ENCODE measurements around the gene FBN2. TPM values are rescaled to one million over a fixed set of nuclear protein-coding genes. Genes with fewer than 3 reads are reported as not detected.

Gene FBN2
- total and polyA plus RNA-seq, 7 experiments from 2014 or later, result 0.07 to 6.8 (median 0.58) TPM; not detected in 2

- no peaks in the 10 kb centered on the region for H3K4me1 Mint-ChIP-seq
- intact Hi-C loops (cut with micrococcal nuclease), result no loop called here
Measured at GRCh38 chr5:128358826-128359225, 179.2 kb downstream of the FBN2 start.

DNA sequence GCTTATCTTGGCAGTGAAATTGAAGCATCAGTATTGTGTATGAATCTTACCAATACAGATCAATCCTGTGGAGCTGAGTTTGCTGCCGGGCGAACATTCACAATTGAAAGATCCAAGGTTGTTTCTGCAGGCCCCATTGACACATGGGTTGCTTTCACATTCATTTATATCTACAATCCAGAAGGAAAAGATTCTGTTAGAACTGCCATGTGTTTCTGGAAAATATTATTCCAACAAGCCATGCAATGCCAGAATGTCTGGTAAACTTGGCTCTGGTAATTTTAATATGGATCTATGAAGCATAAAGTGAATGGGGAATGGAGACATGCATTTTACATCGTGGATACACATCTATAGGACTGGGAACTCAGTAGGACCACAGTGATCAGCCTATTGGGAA lies 180.8 kb downstream of the FBN2 start:
- Histone ChIP-seq H3K27me3 (ENCODE audit: control insufficient read depth in 2 of 2, insufficient read depth in 2 of 2, low read length in 2 of 2) (no peaks in the 10 kb centered on the region), H3K27ac (ENCODE audit: low read depth, low read length) (no peak overlapping the region), H3K36me3 (ENCODE audit: control insufficient read depth in 2 of 3, insufficient read depth in 3 of 3, low read length in 3 of 3) (no peaks in the 10 kb centered on the region), H3K4me3 (ENCODE audit: low read length) (no peak overlapping the region), H3K4me1 (ENCODE audit: control insufficient read depth in 2 of 2, insufficient read depth in 2 of 2, low read length in 2 of 2) (no peaks in the 10 kb centered on the region), H3K9me3 (ENCODE audit: control insufficient read depth in 2 of 3, low read length in 3 of 3) (no peaks in the 10 kb centered on the region)
- H3K36me3 Mint-ChIP-seq, result no peaks in the 10 kb centered on the region
- intact Hi-C loops (cut with micrococcal nuclease), result no loop called here
- H3K9me3 Mint-ChIP-seq, result peaks cover 0 to 6% (median 0%) of the 10 kb centered on the region in 11 donors
- no peak overlapping the region for H3K4me3 Mint-ChIP-seq
- H3K4me1 Mint-ChIP-seq, result no peaks in the 10 kb centered on the region
- H3K27me3 Mint-ChIP-seq, result peaks cover 0 to 6% (median 0%) of the 10 kb centered on the region in 5 donors
- CTCF ChIA-PET, result no interaction called here
- ATAC-seq, result no peak
- DNase-seq, result no peak
- POLR2A ChIA-PET, result no interaction called here
- no peak overlapping the region for H3K27ac Mint-ChIP-seq

More at GRCh38 chr5:128358826-128359225, 179.2 kb downstream of the FBN2 start:
- Mint-ChIP-seq H3K9me3 (peaks cover 0 to 6% (median 0%) of the 10 kb centered on the region in 11 donors), H3K4me3 (no peak overlapping the region), H3K27ac (no peak overlapping the region), H3K27me3 (peaks cover 0 to 6% (median 0%) of the 10 kb centered on the region in 5 donors), H3K36me3 (no peaks in the 10 kb centered on the region)
- no peak for ATAC-seq
- ChIA-PET CTCF (no interaction called here), POLR2A (no interaction called here)
- no peak for DNase-seq
- no peak overlapping the region for H3K27ac ChIP-seq (ENCODE audit: low read depth, low read length)
- H3K4me1 ChIP-seq (ENCODE audit: control insufficient read depth in 2 of 2, insufficient read depth in 2 of 2, low read length in 2 of 2), result no peaks in the 10 kb centered on the region
- H3K36me3 ChIP-seq (ENCODE audit: control insufficient read depth in 2 of 3, insufficient read depth in 3 of 3, low read length in 3 of 3), result no peaks in the 10 kb centered on the region
- H3K27me3 ChIP-seq (ENCODE audit: control insufficient read depth in 2 of 2, insufficient read depth in 2 of 2, low read length in 2 of 2), result no peaks in the 10 kb centered on the region
- H3K4me3 ChIP-seq (ENCODE audit: low read length), result no peak overlapping the region
- no peaks in the 10 kb centered on the region for H3K9me3 ChIP-seq (ENCODE audit: control insufficient read depth in 2 of 3, low read length in 3 of 3)

- ATAC-seq, result no peak
- Histone ChIP-seq H3K4me3 (ENCODE audit: low read length) (no peak overlapping the region), H3K9me3 (ENCODE audit: control insufficient read depth in 2 of 3, low read length in 3 of 3) (no peaks in the 10 kb centered on the region), H3K27ac (ENCODE audit: low read depth, low read length) (no peak overlapping the region), H3K27me3 (ENCODE audit: control insufficient read depth in 2 of 2, insufficient read depth in 2 of 2, low read length in 2 of 2) (no peaks in the 10 kb centered on the region), H3K36me3 (ENCODE audit: control insufficient read depth in 2 of 3, insufficient read depth in 3 of 3, low read length in 3 of 3) (no peaks in the 10 kb centered on the region), H3K4me1 (ENCODE audit: control insufficient read depth in 2 of 2, insufficient read depth in 2 of 2, low read length in 2 of 2) (no peaks in the 10 kb centered on the region)
- Mint-ChIP-seq H3K4me1 (no peaks in the 10 kb centered on the region), H3K4me3 (no peak overlapping the region), H3K27ac (no peak overlapping the region), H3K9me3 (peaks cover 0 to 6% (median 0%) of the 10 kb centered on the region in 11 donors), H3K27me3 (peaks cover 0 to 6% (median 0%) of the 10 kb centered on the region in 5 donors), H3K36me3 (no peaks in the 10 kb centered on the region)
- ChIA-PET CTCF (no interaction called here), POLR2A (no interaction called here)
- intact Hi-C loops (cut with micrococcal nuclease), result no loop called here
- DNase-seq, result no peak
Measured at GRCh38 chr5:128355961-128356360, 182.1 kb downstream of the FBN2 start.

GRCh38 chr5:128353441-128354107 lies 184.5 kb downstream of the FBN2 start:
- ChIA-PET CTCF (no interaction called here), POLR2A (no interaction called here)
- DNase-seq (no peak), ATAC-seq (no peak)
- Mint-ChIP-seq H3K4me1 (no peaks in the 10 kb centered on the region), H3K4me3 (no peak overlapping the region), H3K36me3 (no peaks in the 10 kb centered on the region), H3K27ac (no peak overlapping the region), H3K9me3 (peaks cover 0 to 6% (median 0%) of the 10 kb centered on the region in 11 donors), H3K27me3 (peaks cover 0 to 6% (median 0%) of the 10 kb centered on the region in 5 donors)
- H3K27ac ChIP-seq (ENCODE audit: low read depth, low read length), result no peak overlapping the region
- no peaks in the 10 kb centered on the region for H3K9me3 ChIP-seq (ENCODE audit: control insufficient read depth in 2 of 3, low read length in 3 of 3)
- H3K4me1 ChIP-seq (ENCODE audit: control insufficient read depth in 2 of 2, insufficient read depth in 2 of 2, low read length in 2 of 2), result no peaks in the 10 kb centered on the region
- no peaks in the 10 kb centered on the region for H3K27me3 ChIP-seq (ENCODE audit: control insufficient read depth in 2 of 2, insufficient read depth in 2 of 2, low read length in 2 of 2)
- intact Hi-C loops (cut with micrococcal nuclease), result no loop called here
- no peaks in the 10 kb centered on the region for H3K36me3 ChIP-seq (ENCODE audit: control insufficient read depth in 2 of 3, insufficient read depth in 3 of 3, low read length in 3 of 3)
- H3K4me3 ChIP-seq (ENCODE audit: low read length), result no peak overlapping the region

DNA sequence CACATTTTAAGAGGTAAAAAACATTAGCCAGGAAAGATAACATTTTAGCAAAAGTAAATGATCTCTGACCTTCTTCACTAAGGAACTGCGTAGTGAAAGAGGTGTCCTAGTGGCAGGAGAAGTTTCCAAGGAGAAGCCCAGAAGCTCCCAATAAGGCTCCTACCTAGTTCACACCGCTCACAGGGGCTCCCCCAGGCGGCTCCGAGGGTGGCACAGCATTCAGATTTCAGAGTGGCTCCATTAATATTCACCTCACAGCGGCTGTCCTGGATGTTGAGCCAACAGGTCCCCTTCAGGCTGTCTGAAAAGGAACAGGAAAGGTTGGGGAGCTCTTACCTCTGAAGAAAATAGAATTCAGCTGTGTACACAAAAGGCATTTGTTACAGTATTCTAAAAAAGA lies 187.3 kb downstream of the FBN2 start:
- Mint-ChIP-seq H3K36me3 (no peaks in the 10 kb centered on the region), H3K9me3 (peaks cover 0 to 6% (median 0%) of the 10 kb centered on the region in 11 donors), H3K27ac (no peak overlapping the region), H3K4me1 (no peaks in the 10 kb centered on the region), H3K4me3 (no peak overlapping the region), H3K27me3 (no peaks in the 10 kb centered on the region)
- no peak overlapping the region for H3K27ac ChIP-seq (ENCODE audit: low read depth, low read length)
- no peaks in the 10 kb centered on the region for H3K27me3 ChIP-seq (ENCODE audit: control insufficient read depth in 2 of 2, insufficient read depth in 2 of 2, low read length in 2 of 2)
- H3K36me3 ChIP-seq (ENCODE audit: control insufficient read depth in 2 of 3, insufficient read depth in 3 of 3, low read length in 3 of 3), result no peaks in the 10 kb centered on the region
- H3K4me1 ChIP-seq (ENCODE audit: control insufficient read depth in 2 of 2, insufficient read depth in 2 of 2, low read length in 2 of 2), result no peaks in the 10 kb centered on the region
- ChIA-PET CTCF (no interaction called here), POLR2A (interaction anchor here (0.6 kb wide), 1 partner anchor 1181 kb away, joined by 3 read pairs; no protein-coding TSS in a partner anchor)
- no peaks in the 10 kb centered on the region for H3K9me3 ChIP-seq (ENCODE audit: control insufficient read depth in 2 of 3, low read length in 3 of 3)
- no peak overlapping the region for H3K4me3 ChIP-seq (ENCODE audit: low read length)
- intact Hi-C loops (cut with micrococcal nuclease), result no loop called here
- DNase-seq, result no peak
- no peak for ATAC-seq

DNA sequence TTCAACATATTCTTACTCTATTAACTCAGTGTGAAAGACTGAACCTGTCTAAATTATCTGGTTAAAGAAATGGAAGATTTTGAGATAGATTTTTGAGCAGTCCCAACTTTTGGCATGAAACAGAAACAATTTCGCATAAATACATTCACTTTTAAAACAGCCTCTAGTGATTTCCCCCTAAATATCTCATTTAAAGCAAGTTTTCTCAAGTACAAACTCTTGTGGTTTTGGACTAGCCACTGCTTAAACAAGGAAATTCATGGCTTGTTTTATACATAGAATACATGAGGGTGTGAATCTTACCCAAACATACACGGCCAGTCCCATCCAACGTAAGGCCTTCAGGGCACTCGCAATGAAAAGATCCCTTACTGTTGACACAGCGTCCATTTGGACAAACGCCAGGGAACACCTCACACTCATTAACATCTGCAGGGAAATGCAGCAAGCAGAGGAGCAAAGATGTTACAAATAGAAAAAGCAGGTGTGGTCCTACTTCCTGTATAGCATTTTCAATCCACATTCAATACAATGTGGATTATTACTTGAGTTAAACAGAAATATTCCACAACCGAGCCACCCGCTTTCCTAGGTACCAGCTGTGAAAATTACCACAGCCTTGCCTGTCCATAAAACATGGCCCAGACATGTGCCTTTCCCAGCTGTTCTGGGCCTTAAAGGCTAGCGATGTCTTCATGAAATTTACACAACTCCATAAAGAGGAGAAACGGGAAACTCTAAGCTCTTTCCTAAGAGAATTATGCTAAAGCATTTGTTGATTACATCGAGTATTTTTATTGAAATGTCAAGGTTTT lies 188.8 kb downstream of the FBN2 start:
- Mint-ChIP-seq H3K9me3 (peaks cover 0 to 1% (median 0%) of the 10 kb centered on the region in 11 donors), H3K4me3 (no peak overlapping the region), H3K4me1 (no peaks in the 10 kb centered on the region), H3K27me3 (no peaks in the 10 kb centered on the region), H3K36me3 (no peaks in the 10 kb centered on the region), H3K27ac (no peak overlapping the region)
- ATAC-seq (no peak), DNase-seq (no peak)
- ChIA-PET POLR2A (no interaction called here), CTCF (no interaction called here)
- no peaks in the 10 kb centered on the region for H3K9me3 ChIP-seq (ENCODE audit: control insufficient read depth in 2 of 3, low read length in 3 of 3)
- H3K36me3 ChIP-seq (ENCODE audit: control insufficient read depth in 2 of 3, insufficient read depth in 3 of 3, low read length in 3 of 3), result no peaks in the 10 kb centered on the region
- no peaks in the 10 kb centered on the region for H3K4me1 ChIP-seq (ENCODE audit: control insufficient read depth in 2 of 2, insufficient read depth in 2 of 2, low read length in 2 of 2)
- no peak overlapping the region for H3K27ac ChIP-seq (ENCODE audit: low read depth, low read length)
- no peak overlapping the region for H3K4me3 ChIP-seq (ENCODE audit: low read length)
- H3K27me3 ChIP-seq (ENCODE audit: control insufficient read depth in 2 of 2, insufficient read depth in 2 of 2, low read length in 2 of 2), result no peaks in the 10 kb centered on the region
- intact Hi-C loops (cut with micrococcal nuclease), result no loop called here

All from naive thymus-derived CD4-positive, alpha-beta T cell (primary cell).